Iris pigment epithelial cell (primary cell): ENCODE data around the gene ABCG1.

ENCODE experiments used
- DNase-seq: peaks from one replicate; pipeline ENCODE4 v3.0.0-alpha.2; 2011; ENCODE audit warnings: low read depth

ABCG1 gene

DNA sequence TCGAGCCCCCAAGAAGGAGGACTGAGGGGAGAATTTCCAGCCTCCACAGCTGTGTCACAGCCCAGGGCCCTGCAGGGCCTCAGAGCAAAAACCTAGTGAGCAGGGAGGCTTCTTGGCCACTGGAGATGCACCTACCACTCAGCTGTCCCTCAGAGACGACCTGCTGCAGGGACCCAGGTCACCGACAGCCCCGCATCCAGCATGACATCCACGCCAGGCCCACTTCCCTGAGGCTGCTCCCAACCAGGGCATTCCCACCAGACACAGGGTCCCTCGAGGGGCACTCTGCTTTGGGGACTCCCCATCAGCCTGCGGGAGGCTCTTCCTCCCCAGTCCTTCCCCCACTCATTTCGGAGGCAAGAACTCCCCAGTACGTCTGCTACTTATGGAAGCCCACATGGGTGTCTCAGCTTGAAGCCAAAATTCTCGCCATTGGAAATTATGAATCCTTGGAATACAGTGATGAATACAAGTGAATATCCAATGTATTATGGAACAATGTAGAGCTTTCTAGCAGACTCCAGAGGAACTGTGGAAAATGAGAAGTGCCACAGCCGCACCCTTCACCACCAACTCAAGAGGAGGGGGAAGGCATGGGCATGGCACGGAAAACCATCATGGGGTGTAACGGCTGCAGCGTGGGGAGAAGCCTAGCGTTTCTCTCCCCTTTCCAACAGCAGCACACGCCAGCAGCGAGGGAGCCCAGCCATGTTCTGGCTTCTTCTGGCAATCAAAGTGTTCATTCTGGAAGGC, 89.4 kb downstream of the ABCG1 start:
- DNase-seq, result no peak

DNA sequence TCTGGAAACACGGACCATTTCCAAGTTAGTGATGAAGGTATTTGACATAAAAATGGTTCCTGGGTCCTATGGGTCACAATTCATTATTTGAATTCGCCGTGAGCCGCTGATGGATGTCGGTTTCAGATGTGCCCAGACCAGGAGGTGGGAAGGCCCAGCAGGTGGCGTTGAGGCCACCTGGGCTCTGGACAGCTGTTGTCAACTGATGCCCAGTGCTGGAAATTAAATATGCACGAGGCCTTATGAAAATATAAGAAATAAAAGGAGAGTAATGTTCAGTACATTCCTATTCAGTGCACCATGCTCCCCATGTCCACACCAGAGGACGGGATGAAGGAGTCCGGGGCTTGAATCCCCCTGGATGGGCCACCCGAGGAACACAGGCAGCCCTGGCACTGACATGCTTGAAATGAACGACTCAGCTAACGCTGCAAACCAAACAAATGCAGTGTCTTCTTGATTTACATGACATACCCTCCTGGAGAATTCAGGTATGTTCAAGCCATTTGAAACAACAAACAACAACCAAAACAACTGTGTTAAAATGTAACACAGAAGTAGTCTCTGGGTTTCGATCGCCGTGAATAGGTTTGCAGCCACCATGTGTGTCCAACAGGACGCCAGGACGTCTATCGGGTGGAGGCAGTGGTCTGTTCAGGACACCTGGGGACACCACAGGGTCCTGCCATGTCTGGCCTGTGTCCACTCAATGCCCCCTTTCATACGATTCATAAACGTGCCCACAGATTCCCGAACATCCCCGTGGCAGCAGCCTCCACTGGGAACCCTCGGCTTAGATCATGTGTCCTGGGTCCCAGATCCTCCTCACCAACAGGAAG, 90.2 kb downstream of the ABCG1 start:
- DNase-seq, result no peak

DNA sequence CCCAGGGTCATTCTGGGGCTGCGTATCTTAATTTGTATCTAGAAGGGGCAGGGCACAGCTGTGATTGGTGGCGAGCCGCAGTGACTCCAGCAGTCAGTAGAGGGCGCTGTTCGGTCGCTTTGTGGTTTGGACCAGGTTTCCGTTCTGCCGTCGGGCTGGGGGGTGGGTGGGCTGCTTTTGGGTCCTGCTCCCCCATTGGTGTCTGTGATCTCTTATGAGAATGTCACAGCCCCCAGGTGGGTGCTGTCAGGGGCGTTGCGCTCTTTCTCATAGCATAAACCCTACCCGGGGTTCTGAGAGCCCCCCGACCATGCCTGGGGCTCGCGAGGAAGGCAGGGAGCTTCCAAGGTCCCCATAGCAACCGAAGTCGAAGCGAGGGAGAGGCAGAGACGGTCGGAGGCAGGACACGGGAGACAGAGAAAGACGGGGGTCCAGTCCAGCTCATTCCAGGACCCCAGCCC, 90.8 kb downstream of the ABCG1 start:
- peak; percentile 5 for DNase-seq

- no peak for DNase-seq
These were observed 91.6 kb downstream of the ABCG1 start for GRCh38 chr21:42310411-42311001.

DNA sequence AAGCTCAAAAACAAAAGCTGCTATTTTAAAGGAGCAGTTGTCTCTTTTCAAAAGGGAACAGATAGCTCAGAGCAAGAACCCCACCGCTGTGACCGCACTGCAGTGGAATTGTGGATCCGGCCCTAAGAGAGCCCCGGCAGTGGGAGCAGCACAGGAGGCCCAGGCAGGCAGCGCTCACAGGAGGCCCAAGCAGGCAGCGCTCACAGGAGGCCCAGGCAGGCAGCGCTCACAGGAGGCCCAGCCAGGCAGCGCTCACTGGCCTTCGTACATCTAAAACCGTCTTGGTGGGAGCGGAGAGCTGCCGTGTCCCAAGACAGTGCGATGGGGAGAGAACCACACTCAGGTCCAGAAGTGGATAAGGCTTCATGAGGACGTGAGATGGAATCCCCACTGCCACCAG, 92.2 kb downstream of the ABCG1 start:
- DNase-seq, result no peak

- DNase-seq, result no peak
These were observed 93.1 kb downstream of the ABCG1 start for GRCh38 chr21:42311816-42312625.

DNA sequence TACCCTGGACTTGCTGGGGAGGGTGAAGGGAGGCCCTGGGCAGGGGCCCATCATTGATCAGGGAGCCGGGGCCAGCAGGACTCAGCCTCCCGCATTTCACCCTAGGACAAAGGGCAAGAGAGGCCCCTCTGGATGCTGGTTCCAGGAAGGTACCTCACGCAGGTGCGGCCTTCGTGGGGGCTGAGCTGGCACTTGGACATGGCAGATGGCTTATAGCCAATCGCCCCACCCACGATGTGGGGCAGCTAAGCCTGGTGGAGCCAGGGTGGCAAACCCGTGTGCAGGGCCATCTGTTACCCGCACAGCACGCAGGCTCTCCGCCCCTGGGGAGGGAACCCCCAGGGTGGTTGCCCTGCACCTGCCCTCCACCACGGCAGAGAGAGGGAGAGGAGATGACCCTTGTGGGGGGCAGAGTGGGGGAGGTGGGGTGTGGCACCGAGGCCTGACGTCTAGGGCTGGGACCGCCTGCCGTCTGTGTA, 93.7 kb downstream of the ABCG1 start:
- DNase-seq, result no peak

DNA sequence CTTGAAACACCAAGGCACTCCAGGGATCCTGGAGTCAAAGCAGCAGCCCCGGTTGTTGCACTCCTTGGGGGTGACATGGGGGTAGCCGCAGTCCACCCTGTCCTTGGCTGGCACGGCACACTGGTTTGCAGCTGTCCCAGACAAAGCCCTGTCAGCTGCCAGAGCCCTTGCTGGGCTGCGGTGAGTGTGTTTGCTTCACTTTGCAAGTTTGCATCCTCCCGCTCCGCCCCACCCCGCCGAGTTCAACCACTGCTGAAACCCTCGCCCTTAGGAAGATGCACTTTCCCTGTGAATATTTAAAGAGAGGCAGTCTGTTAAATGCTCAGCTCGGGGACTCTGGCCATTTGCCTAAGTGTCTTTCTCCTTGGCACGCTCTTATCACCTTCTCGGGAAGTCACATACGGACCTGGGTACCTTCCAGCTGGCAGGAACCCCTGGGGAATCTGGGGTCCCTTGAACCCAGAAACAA, 94.6 kb downstream of the ABCG1 start:
- DNase-seq, result no peak

- DNase-seq, result no peak
These were observed 95.8 kb downstream of the ABCG1 start for GRCh38 chr21:42314616-42315295.

- peak; percentile 2 for DNase-seq
These were observed 96.5 kb downstream of the ABCG1 start, which contains the start of gene TFF3 for GRCh38 chr21:42315296-42315891. TSS of gene TFF3 (minus strand) at chr21:42315409. CDS start at chr21:42315374, 35 bp downstream.

GRCh38 chr21:42316891-42317290, 98.0 kb downstream of the ABCG1 start:
- no peak for DNase-seq

DNA sequence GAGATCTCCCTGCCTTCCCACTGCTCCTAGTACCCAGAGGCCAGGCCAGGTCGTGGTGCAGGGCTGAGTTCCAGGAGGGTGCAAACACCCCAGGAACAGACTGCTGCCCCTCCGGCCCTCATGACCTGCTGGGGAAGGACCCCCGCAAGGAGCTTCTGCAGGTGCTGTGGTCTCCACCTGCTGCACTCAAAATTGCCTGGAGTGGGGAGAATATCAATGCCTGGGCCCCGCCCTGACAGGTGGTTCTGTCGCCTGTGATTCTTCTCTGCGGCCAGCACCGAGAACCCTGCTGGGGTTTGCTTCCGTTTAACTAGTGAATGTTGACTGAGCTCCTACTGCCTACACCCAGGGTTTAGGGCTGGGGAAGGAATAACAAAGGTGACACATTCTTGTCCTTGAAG, 98.4 kb downstream of the ABCG1 start:
- no peak for DNase-seq

DNA sequence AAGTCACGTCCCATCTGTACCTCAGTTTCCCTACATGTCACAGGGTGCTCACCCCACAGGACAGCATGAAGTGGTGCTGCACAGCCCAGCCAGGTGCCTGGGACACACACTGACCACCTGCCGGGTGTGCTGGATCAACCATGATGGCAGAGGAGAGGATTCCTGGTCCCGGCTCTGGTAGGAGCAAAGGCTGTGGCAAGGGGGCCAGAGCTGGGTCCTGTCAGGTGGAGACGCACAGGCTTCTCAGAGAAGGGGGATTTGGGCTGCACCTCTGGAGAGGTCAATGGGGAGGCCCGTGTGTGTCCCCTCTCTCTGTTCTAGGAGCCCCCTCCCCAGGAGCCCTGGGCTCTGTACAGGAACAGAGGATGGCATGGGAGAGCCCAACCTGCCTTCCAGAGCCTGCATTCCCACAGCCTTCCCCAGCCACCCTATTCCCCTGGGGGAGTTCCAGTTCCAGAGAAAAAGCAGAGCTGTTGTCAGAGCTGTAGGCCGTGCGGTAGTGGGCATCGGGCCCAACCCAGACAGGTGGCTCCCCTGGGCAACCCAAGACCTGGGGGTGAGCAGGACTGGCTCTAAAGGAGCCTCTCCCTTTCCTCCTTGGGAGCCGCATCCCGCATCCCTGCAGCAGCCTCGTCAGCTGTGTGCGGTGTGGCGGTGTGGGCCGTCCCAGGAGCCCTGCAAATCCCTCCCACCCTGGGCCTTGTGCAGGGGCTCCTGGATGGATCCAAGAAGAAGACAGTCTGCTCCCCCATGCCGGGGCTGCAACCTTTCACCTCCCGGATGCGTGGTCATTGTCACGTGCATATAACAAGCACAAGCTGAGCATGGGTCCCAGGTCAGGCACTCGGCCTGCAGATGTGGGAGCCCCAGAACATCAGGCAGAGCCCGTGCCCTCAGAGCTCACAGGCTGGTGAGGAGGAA, 99.1 kb downstream of the ABCG1 start:
- DNase-seq, result no peak

- DNase-seq, result no peak
These were observed 100.4 kb downstream of the ABCG1 start for GRCh38 chr21:42319376-42319775.

DNA sequence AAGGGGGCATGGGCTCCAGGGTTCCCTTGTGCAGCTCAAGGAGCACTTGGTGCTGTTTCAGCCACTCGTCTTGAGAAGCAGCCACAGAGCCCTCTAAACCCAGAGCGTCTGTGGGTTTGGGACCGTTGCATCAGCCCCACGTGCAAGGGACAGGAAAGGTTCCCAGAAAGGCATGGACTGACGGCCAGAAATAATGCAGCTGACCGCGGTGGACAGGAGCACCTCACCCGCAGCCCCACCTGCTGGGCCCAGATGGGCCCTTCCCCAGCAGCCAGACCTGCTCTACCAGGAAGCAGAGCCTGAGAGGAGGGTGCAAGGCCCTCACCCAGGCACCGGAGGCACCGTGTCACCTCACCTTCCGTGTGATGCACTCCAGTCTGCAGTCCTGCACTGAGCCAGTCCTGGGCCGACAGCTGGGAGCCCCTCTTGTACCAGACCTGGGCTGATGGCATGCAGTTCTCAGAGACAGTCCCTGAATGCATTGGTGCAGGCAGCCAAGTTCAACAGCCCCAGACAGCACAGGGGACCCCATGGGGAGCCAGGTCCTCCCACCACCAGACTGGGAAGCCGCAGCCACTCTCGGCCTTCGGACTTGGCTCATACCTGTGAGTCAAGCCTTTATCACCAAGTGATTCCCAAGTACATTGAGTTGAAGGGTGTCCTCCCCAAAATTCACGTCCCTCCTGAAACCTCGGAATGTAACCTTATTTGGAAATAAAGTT, 101.1 kb downstream of the ABCG1 start:
- no peak for DNase-seq

- no peak for DNase-seq
These were observed 101.9 kb downstream of the ABCG1 start for GRCh38 chr21:42320791-42321190.

DNA sequence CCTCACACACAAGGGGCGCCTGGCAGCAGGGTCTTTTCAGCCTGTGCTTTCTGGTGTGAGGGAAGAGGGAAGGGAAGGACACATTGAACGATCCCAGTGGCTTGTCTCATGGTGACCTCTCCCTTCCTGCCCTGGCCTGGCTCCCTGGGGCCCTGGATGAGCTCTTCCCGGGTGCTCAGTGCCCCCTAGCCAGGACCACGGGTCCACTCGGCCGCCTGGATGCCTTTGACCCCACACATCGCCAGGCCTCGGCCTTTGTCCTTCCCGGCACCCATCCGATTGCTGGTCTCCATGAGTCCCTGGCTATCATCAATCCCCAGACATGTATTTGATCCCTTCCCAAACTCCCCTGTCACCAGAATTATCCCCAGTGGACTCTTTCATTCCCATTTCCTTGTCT, 102.3 kb downstream of the ABCG1 start:
- no peak for DNase-seq

DNA sequence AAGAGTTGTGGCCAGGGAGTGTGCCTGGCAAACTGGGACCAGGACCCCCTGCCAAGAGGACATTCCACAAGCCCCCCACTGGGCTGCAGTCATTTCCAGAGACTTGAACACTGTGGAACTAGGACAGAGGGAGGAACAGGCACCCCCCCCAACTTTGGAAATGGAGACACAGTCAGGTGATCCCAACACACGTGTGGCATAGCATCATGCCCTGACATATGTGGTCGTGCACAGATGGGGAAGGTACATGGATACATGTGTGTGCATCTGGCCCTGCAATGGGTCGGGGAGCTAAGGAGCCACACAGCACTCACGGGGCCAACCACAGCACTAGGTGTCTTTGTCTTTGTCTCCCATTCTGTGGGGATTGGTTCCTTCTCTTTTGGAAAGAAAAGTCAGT, 102.9 kb downstream of the ABCG1 start:
- no peak for DNase-seq

DNA sequence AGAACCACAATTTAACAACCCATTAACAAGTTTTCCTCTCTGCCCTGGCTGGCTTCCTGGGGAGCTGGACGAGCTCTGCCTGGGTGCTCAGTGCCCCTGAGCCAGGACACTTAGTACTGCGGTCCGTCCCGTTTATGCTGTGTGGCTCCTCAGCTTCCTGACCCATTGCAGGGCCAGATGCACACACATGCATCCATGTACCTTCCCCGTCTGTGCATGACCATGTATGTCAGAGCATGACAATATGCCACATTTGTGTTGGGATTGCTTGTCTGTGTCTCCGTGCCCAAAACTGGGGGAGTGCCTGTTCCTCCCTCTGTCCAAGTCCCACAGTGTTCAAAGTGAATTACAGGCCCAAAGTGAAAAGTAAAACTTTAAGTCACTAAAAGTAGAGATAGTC, 106.0 kb downstream of the ABCG1 start:
- no peak for DNase-seq
